NT2/D1 (cell line): ENCODE data around the gene BLTP1.
A peak's percentile ranks its signal among the peaks of the same experiment; 100 is the strongest.
"Not testable (repeated sequence)": the region's sequence is repeated elsewhere in the genome, so short reads cannot be mapped to it uniquely, and the experiment has no call there.

Experiments
- DNase-seq: peaks from one replicate; pipeline ENCODE4 v3.0.0-alpha.2; 2011; ENCODE audit warnings: low read depth, low spot score
- H3K27me3 ChIP-seq: 2 replicates; pipeline ENCODE4 v1.6.0; 2011; ENCODE audit warnings: mild to moderate bottlenecking; ENCODE audit not compliant: insufficient read length, insufficient read depth
- H3K36me3 ChIP-seq: 2 replicates; pipeline ENCODE4 v1.6.1; 2011; ENCODE audit warnings: mild to moderate bottlenecking, low read length, mixed read lengths; ENCODE audit not compliant: insufficient read depth, insufficient read length
- H3K4me1 ChIP-seq: 2 replicates; pipeline ENCODE4 v1.5.1; 2011; ENCODE audit not compliant: insufficient read depth, insufficient read length
- H3K4me3 ChIP-seq: 2 replicates; pipeline ENCODE4 v1.5.1; 2011; ENCODE audit warnings: low read depth; ENCODE audit not compliant: insufficient read length
- H3K9ac ChIP-seq: 2 replicates; pipeline ENCODE4 v1.6.0; 2011; ENCODE audit warnings: low read depth; ENCODE audit not compliant: insufficient read length
- H3K9me3 ChIP-seq: 2 replicates; pipeline ENCODE4 v1.5.1; 2011; ENCODE audit warnings: mild to moderate bottlenecking, low read length; ENCODE audit not compliant: insufficient read depth
- SUZ12 ChIP-seq: IDR thresholded peaks from 2 replicates; pipeline ENCODE4 v1.6.1; 2011; ENCODE audit not compliant: insufficient read length, insufficient read depth; ENCODE audit errors: extremely low read depth
- YY1 ChIP-seq: IDR thresholded peaks from 2 replicates; pipeline ENCODE4 v1.6.1; 2011; ENCODE audit not compliant: insufficient read length, insufficient read depth
- ZNF274 ChIP-seq: IDR thresholded peaks from 2 replicates; pipeline ENCODE4 v1.6.1; 2011; ENCODE audit warnings: mild to moderate bottlenecking, low read depth, low read length

BLTP1 gene, protein sequence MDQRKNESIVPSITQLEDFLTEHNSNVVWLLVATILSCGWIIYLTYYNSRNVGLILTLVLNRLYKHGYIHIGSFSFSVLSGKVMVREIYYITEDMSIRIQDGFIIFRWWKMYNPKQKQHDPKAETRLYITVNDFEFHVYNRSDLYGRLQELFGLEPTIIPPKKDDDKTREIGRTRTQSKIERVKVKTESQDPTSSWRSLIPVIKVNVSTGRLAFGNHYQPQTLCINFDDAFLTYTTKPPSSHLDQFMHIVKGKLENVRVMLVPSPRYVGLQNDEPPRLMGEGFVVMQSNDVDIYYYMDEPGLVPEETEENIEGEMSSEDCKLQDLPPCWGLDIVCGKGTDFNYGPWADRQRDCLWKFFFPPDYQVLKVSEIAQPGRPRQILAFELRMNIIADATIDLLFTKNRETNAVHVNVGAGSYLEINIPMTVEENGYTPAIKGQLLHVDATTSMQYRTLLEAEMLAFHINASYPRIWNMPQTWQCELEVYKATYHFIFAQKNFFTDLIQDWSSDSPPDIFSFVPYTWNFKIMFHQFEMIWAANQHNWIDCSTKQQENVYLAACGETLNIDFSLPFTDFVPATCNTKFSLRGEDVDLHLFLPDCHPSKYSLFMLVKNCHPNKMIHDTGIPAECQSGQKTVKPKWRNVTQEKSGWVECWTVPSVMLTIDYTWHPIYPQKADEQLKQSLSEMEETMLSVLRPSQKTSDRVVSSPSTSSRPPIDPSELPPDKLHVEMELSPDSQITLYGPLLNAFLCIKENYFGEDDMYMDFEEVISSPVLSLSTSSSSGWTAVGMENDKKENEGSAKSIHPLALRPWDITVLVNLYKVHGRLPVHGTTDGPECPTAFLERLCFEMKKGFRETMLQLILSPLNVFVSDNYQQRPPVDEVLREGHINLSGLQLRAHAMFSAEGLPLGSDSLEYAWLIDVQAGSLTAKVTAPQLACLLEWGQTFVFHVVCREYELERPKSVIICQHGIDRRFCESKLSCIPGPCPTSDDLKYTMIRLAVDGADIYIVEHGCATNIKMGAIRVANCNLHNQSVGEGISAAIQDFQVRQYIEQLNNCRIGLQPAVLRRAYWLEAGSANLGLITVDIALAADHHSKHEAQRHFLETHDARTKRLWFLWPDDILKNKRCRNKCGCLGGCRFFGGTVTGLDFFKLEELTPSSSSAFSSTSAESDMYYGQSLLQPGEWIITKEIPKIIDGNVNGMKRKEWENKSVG (N-terminal part only)

DNA sequence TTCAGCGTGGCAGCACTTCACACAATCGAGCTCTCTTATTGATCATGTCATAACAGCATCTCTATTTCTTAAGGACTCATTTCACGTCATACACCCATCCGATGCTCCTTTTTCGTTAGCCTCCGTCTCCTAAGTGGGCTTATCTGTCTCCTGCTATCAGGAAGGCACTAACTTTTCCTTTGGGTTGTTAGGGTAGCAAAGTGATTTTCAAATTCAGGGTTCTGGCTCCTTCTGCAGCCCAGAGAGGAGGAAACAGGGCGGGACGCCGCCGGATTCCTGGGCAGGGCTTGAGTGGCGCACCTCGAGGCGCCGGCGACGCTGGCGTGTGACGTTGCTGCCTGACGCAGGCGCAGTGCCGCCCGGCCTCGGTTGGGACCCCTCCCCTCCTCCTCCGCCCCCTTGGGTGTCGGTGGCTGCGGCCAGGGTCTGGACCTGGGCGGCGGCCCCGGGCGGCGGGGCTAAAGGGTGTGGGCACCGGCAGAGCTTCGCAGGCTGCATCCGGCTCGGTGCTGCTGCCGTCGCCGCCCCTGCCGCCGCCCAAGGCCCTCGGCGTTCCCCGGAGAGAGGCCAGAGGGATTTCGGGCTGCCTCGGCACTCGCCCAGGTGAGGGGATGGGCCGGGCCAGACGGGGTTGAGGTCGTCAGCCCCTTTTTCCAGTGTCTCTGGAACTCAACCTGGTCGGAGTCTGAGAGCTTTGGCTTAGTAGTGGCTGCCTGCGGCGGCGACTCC is at the start of gene BLTP1:
TSS of gene BLTP1 (plus strand) at position 350 of the 729 bp plus-strand sequence. CDS start 18,317 bp downstream, outside the sequence.
- Histone ChIP-seq H3K9me3 (no peaks in the 10 kb centered on the region), H3K27me3 (no peaks in the 10 kb centered on the region), H3K9ac (peak within 1 kb of the TSS; percentile 90), H3K36me3 (peaks cover 20% of the 10 kb centered on the region), H3K4me3 (peak within 1 kb of the TSS; percentile 84), H3K4me1 (no peaks in the 10 kb centered on the region)
- no peak for TF ChIP-seq SUZ12
- no peak for TF ChIP-seq ZNF274
- TF ChIP-seq YY1 = no peak
- DNase-seq = peak; percentile 63

DNA sequence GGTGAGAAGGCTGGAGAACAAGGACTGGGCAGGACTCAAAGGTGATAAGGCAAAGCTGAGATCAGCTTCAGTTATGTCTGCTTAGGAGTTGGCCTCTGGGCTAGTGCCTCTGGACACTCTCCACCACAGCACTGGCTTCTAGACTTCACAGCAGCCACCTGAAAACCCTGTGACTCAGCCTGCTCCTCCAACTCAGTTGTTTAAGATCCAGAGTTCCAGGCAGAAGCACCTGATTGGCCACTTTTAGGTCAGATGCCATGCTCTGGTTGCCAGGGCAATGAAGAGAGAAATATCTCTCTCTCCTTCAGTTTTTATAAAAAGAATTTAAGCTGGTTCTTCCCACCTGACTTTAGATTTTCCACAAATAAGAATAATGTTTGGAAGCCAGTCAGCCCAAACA is 47.9 kb upstream of the BLTP1 start:
- no peak overlapping the region for H3K4me3 ChIP-seq
- no peaks in the 10 kb centered on the region for H3K4me1 ChIP-seq
- no peak for DNase-seq
- no peak for TF ChIP-seq YY1
- TF ChIP-seq SUZ12 = no peak
- no peak for TF ChIP-seq ZNF274
- H3K27me3 ChIP-seq = no peaks in the 10 kb centered on the region
- no peak overlapping the region for H3K9ac ChIP-seq
- H3K36me3 ChIP-seq = no peaks in the 10 kb centered on the region
- no peaks in the 10 kb centered on the region; the same call in 1 of the 2 replicates for H3K9me3 ChIP-seq

DNA sequence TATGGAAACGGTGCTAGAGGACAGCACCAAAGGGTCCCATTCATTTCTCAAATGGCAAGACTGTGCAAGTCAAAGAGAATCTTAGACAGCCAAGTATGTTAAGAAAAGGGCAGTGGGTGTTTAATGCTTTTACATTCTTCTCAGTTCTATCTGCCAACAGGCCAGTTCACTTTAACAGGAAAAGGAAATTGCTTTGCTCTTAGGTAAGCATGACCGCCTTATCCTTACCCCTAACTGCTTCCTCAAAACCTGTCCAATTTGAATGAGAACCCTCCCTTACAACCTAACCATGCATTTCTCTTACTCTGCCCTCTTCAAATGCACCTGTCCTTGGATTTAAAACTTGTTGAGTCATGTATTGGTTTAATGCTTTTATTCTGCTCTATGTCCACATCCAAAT is 44.5 kb upstream of the BLTP1 start:
- no peak for DNase-seq
- Histone ChIP-seq H3K4me1 (no peaks in the 10 kb centered on the region), H3K9me3 (no peaks in the 10 kb centered on the region; the same call in 1 of the 2 replicates), H3K4me3 (no peak overlapping the region), H3K27me3 (no peaks in the 10 kb centered on the region), H3K9ac (no peak overlapping the region), H3K36me3 (no peaks in the 10 kb centered on the region)
- no peak for TF ChIP-seq ZNF274
- TF ChIP-seq SUZ12 = no peak

DNA sequence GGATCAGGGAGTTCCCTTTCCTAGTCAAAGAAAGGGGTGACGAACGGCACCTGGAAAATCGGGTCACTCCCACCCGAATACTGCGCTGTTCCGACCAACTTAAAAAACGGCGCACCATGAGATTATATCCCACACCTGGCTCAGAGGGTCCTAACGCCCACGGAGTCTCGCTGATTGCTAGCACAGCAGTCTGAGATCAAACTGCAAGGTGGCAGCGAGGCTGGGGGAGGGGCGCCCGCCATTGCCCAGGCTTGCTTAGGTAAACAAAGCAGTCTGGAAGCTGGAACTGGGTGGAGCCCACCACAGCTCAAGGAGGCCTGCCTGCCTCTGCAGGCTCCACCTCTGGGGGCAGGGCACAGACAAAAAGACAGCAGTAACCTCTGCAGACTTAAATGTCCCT is 41.8 kb upstream of the BLTP1 start:
- H3K4me3 ChIP-seq, H3K9me3 ChIP-seq, H3K27me3 ChIP-seq, DNase-seq, H3K9ac ChIP-seq, H3K4me1 ChIP-seq, H3K36me3 ChIP-seq: not testable (repeated sequence)

GRCh38 chr4:122117743-122118142 is 34.4 kb upstream of the BLTP1 start:
- DNase-seq = no peak
- TF ChIP-seq SUZ12 (no peak), YY1 (no peak), ZNF274 (no peak)
- Histone ChIP-seq H3K36me3 (no peaks in the 10 kb centered on the region), H3K9ac (no peak overlapping the region), H3K27me3 (no peaks in the 10 kb centered on the region), H3K4me1 (no peaks in the 10 kb centered on the region), H3K4me3 (no peak overlapping the region), H3K9me3 (no peaks in the 10 kb centered on the region)

DNA sequence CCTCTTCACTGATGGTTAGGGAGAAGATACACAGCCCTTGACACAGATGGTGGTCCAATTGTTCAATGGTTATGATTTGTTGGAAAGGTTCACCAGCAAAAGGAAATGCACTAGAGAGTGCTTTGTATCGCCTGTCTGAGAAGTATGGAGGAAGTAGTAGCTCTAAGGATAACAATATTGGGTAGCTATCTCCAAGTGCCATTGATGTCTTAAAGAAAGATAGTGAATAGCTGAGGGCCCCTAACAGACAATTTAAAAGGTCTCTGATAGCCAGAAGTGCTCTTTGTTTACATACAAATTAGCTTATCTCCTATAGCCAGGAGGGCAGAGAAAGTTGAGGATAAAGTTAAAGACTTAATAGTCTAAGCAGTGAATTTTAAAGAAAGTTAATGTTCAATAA is 33.9 kb upstream of the BLTP1 start:
- no peak for DNase-seq
- H3K4me1 ChIP-seq = no peaks in the 10 kb centered on the region
- TF ChIP-seq YY1 (no peak), SUZ12 (no peak), ZNF274 (no peak)
- H3K4me3 ChIP-seq = no peak overlapping the region
- no peak overlapping the region for H3K9ac ChIP-seq
- no peaks in the 10 kb centered on the region for H3K9me3 ChIP-seq
- no peaks in the 10 kb centered on the region for H3K27me3 ChIP-seq
- H3K36me3 ChIP-seq = no peaks in the 10 kb centered on the region
